ENCODE measurements around the gene SELENOK. TPM values are rescaled to one million over a fixed set of nuclear protein-coding genes. Genes with fewer than 3 reads are reported as not detected.

Gene SELENOK
- total RNA-seq, 2 experiments from 2014 or later = 32.1 to 35.8 TPM

DNA sequence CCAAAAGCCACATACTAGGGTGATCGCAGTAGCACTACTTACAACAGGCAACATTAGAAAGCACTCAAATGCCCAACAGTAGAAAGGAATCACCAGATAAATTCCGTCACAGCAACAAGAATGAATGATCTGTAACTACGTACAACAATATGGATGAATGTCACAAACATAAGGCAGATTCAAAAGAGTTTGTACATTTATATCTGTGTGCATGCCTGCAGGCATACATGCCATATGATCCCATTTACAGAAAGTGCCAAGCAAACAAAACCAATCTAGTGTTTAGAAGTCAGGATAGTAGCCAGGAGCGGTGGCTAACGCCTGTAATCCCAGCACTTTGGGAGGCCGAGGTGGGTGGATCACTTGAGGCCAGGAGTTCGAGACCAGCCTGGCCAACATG lies 41.7 kb downstream of the SELENOK start:
- ATAC-seq (no peak), DNase-seq (no peak)
- Mint-ChIP-seq H3K36me3 (ENCODE audit: low read depth) (no peaks in the 10 kb centered on the region), H3K27ac (no peak overlapping the region), H3K4me3 (no peak overlapping the region), H3K27me3 (peaks cover 21% of the 10 kb centered on the region), H3K9me3 (no peaks in the 10 kb centered on the region), H3K4me1 (ENCODE audit: low read depth) (no peaks in the 10 kb centered on the region)
- TF ChIP-seq, protein P1, sequence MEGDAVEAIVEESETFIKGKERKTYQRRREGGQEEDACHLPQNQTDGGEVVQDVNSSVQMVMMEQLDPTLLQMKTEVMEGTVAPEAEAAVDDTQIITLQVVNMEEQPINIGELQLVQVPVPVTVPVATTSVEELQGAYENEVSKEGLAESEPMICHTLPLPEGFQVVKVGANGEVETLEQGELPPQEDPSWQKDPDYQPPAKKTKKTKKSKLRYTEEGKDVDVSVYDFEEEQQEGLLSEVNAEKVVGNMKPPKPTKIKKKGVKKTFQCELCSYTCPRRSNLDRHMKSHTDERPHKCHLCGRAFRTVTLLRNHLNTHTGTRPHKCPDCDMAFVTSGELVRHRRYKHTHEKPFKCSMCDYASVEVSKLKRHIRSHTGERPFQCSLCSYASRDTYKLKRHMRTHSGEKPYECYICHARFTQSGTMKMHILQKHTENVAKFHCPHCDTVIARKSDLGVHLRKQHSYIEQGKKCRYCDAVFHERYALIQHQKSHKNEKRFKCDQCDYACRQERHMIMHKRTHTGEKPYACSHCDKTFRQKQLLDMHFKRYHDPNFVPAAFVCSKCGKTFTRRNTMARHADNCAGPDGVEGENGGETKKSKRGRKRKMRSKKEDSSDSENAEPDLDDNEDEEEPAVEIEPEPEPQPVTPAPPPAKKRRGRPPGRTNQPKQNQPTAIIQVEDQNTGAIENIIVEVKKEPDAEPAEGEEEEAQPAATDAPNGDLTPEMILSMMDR (IDR thresholded peaks at IDR 0.05) = no peak
- intact Hi-C loops (cut with micrococcal nuclease) = no loop called here
- ChIA-PET CTCF (no interaction called here), POLR2A (no interaction called here)

DNA sequence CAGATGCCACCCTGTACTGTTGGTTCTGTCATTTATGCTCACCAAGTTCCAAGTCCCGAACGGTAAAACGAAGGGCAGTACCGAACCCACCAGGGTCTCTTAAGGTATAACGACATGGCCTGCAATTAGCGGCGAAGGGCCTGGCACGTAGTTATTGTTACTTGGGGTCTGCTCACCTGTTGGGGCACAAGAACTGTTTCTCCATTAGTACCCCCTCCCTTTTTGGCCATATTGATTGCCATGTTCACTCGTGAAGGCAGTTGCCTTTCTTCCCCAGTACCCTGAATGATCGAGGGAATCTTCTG lies 44.9 kb downstream of the SELENOK start:
- CTCF ChIA-PET = no interaction called here
- Mint-ChIP-seq H3K9me3 (no peaks in the 10 kb centered on the region), H3K36me3 (ENCODE audit: low read depth) (no peaks in the 10 kb centered on the region), H3K27ac (no peak overlapping the region), H3K27me3 (peaks cover 37% of the 10 kb centered on the region), H3K4me3 (peak overlapping the region; percentile 42), H3K4me1 (ENCODE audit: low read depth) (no peaks in the 10 kb centered on the region)
- intact Hi-C loops (cut with micrococcal nuclease) = no loop called here
- no peak for ATAC-seq
- TF ChIP-seq, protein P1 (IDR thresholded peaks at IDR 0.05) = no peak
- DNase-seq = no peak
- POLR2A ChIA-PET = interaction anchor here (0.8 kb wide), 1 partner anchor 19 kb away, joined by 3 read pairs; no protein-coding TSS in a partner anchor

DNA sequence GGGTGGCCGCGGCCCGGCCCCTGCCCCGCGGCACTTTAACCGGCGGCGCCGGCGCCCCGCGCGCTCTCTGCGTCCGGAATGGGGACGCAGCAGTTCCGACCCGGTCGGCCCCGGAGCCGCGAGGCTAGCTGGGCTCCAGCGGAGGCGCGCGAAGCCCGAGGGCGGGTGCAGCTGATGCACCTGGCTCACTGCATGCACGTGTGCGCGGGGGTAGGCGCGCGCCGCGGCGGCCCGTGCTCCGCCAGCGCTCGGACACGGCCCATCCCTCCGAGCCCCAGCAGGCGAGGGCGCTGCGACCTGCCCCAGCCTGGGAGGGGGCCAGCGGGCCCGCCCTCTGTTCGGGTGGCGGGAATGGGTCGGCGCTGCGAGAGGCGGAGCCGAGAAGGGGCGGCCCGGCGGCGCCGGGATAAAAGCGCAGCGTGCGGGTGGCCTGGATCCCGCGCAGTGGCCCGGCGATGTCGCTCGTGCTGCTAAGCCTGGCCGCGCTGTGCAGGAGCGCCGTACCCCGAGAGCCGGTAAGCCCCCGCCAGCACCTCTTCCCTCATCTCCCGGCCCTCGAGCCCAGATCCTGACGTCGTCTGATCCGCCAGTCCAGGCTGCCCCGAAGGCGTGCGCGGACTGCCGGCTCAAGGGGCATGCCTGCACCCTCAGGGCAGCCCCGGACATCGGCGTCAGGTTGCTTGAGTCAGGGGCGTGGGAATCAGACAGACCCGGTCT lies 45.4 kb downstream of the SELENOK start, which contains the start of the genes CHDH and IL17RB:
CHDH (minus strand) TSS at position 286 of the 717 bp plus-strand sequence. CDS start 22,411 bp downstream, outside the sequence.
IL17RB (plus strand) TSS at position 435 of the 717 bp plus-strand sequence; CDS start at position 456, 21 bp downstream.
- H3K27ac Mint-ChIP-seq = no peak within 1 kb of the TSS
- peak within 1 kb of the TSS; percentile 47 for H3K4me3 Mint-ChIP-seq
- CTCF ChIA-PET = interaction anchor here (1.0 kb wide), 1 partner anchor 11 kb away, joined by 3 read pairs; no protein-coding TSS in a partner anchor
- H3K4me1 Mint-ChIP-seq (ENCODE audit: low read depth) = no peaks in the 10 kb centered on the region
- intact Hi-C loops (cut with micrococcal nuclease) = no loop called here
- POLR2A ChIA-PET = no interaction called here
- peaks cover 37% of the 10 kb centered on the region for H3K27me3 Mint-ChIP-seq
- DNase-seq (peak; percentile 9), ATAC-seq (peak; percentile 64)
- no peaks in the 10 kb centered on the region for H3K36me3 Mint-ChIP-seq (ENCODE audit: low read depth)
- TF ChIP-seq, protein P1 (IDR thresholded peaks at IDR 0.05) = no peak
- H3K9me3 Mint-ChIP-seq = no peaks in the 10 kb centered on the region

DNA sequence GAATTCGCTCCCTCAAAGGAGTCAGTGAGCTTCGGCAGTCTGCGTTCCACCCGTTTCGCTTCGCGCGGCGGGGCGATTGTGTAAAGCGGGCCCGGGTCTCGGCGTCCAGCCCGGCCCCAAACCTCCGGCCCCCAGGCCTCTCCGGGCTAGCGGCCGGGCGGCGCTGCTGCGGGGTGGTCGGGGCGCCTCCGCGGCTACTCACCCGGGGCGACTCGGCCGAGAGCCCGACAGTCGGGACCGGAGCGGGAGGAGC lies 45.9 kb downstream of the SELENOK start:
- ATAC-seq (peak; percentile 24), DNase-seq (no peak)
- CTCF ChIA-PET = interaction anchor here (1.0 kb wide), 1 partner anchor 11 kb away, joined by 3 read pairs; no protein-coding TSS in a partner anchor
- Mint-ChIP-seq H3K27ac (no peak overlapping the region), H3K4me1 (ENCODE audit: low read depth) (no peaks in the 10 kb centered on the region), H3K4me3 (peak overlapping the region; percentile 47), H3K27me3 (peaks cover 37% of the 10 kb centered on the region), H3K9me3 (no peaks in the 10 kb centered on the region), H3K36me3 (ENCODE audit: low read depth) (no peaks in the 10 kb centered on the region)
- intact Hi-C loops (cut with micrococcal nuclease) = no loop called here
- POLR2A ChIA-PET = no interaction called here
- TF ChIP-seq, protein P1 (IDR thresholded peaks at IDR 0.05) = no peak

DNA sequence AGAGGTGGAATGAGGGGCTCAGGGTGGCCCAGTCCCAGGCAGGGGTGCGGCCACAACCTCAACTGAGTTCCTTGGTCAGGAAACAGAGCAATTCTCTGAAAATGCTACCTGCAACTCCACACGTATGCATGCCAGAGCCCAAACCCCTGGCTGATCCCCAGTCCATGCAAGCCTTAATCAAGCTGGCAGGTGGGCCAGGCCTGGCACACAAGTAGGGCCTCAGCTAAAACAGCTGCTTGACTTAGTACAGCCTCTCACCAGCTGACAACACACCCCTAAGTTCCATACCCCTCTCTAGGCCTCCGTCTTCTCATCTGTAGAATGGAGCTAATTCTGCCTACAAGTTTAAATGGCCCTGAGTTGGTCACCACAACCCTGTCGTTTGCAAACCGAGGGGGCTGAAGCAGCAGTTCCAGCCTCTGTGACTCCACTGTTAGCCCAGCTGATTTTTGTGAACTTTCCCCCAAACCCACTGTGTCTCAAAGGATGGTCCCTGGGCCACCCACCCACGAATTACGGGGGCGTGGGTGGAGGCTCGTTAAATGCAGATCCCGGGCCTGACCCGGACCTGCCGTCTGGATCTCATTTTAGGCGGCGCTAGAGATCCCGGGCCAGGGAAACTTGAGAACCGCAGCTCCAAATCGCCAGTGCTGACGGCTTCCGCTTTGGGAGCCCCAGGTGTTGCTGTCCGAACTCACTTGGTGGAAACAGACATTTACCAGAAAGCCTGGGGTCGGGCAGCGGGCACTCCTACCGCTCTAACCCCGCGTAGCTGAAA lies 46.4 kb downstream of the SELENOK start:
- DNase-seq (peak; percentile 7), ATAC-seq (no peak)
- peaks cover 35% of the 10 kb centered on the region for H3K27me3 Mint-ChIP-seq
- POLR2A ChIA-PET = interaction anchor here (0.8 kb wide), 1 partner anchor 41 kb away, joined by 3 read pairs; no protein-coding TSS in a partner anchor
- TF ChIP-seq, protein P1 (IDR thresholded peaks at IDR 0.05) = no peak
- intact Hi-C loops (cut with micrococcal nuclease) = no loop called here
- H3K27ac Mint-ChIP-seq = no peak overlapping the region
- no peaks in the 10 kb centered on the region for H3K4me1 Mint-ChIP-seq (ENCODE audit: low read depth)
- CTCF ChIA-PET = interaction anchor here (1.0 to 1.4 kb wide), 3 partner anchors 9 to 12 kb away, joined by 3 read pairs; no protein-coding TSS in a partner anchor
- H3K36me3 Mint-ChIP-seq (ENCODE audit: low read depth) = no peaks in the 10 kb centered on the region
- H3K4me3 Mint-ChIP-seq = peak overlapping the region; percentile 47
- no peaks in the 10 kb centered on the region for H3K9me3 Mint-ChIP-seq

All from activated CD8-positive, alpha-beta T cell treated with anti-CD3 and anti-CD28 coated beads for 36 hours (primary cell).